Stomach (tissue), 4 donors: ENCODE data around the gene CRTC3.

Source experiments
- CTCF ChIP-seq, 7 experiments: fragments of 450-650 bp in 4 of 7; fragments of 200-600 bp in 3 of 7; sonication (generic) in 3 of 7; IDR thresholded peaks; one replicate each; pipeline ENCODE4 v1.5.1; 2016 to 2019; ENCODE audit warnings: antibody characterized with exemption in 7 of 7, control low read depth in 2 of 7, mild to moderate bottlenecking in 1 of 7
- EP300 ChIP-seq: sonication (generic); formaldehyde crosslinking; IDR thresholded peaks from one replicate; pipeline ENCODE4 v1.6.1; 2017; ENCODE audit warnings: antibody characterized with exemption
- POLR2A ChIP-seq, 4 donors: fragments of 450-650 bp; IDR thresholded peaks; one replicate each; pipeline ENCODE4 v1.6.1; 2016; ENCODE audit warnings: antibody characterized with exemption in 4 of 4, control low read depth in 2 of 4, mild to moderate bottlenecking in 1 of 4, moderate library complexity in 1 of 4

GRCh38 chr15:90535254-90535653, 5.5 kb downstream of the CRTC3 start:
- no peak for TF ChIP-seq CTCF (IDR thresholded peaks at IDR 0.05)
- TF ChIP-seq POLR2A (IDR thresholded peaks at IDR 0.05) = no peak
- no peak for TF ChIP-seq EP300
